ENCODE results near the gene IP6K3.

- TF ChIP-seq CTCF (IDR thresholded peaks at IDR 0.05) (no peak), POLR2A (IDR thresholded peaks at IDR 0.05) (no peak)
Measured at GRCh38 chr6:33691456-33692077, 55.1 kb downstream of the IP6K3 start.

Data from heart left ventricle (tissue), 13 donors.